ENCODE measurements around the gene F11.
"Not testable (repeated sequence)": the region's sequence is repeated elsewhere in the genome, so short reads cannot be mapped to it uniquely, and the experiment has no call there.

F11 gene

DNA sequence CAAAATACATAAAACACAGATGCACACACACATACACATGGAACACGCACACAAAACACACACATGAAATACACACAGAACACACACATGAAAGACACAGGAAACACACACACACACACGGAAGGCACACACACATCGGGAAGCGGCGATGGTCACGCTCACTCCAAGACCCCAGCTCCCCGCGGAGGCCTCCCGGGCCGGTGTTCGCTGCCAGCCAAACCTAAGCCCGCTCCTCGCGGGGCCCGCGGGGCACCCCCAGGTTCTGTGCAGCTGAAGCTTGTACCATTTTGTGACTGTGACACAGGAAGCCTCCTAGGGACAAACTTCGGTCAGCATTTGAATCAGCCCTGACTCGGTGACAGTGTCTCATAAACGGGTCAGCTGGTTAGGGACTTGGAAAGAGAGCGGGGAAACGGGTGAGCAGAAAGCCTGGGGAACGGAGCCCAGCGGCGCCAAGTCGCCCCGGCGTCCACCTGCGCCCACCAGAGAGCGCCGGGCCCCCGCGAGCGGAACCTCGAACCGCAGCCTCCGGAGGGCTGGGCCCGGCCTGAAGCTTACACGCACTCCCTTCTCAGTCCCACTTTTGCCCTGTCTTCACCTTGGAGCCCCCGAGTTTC is 32.1 kb downstream of the F11 start:
- DNase-seq (ENCODE audit: low spot score): no peak

DNA sequence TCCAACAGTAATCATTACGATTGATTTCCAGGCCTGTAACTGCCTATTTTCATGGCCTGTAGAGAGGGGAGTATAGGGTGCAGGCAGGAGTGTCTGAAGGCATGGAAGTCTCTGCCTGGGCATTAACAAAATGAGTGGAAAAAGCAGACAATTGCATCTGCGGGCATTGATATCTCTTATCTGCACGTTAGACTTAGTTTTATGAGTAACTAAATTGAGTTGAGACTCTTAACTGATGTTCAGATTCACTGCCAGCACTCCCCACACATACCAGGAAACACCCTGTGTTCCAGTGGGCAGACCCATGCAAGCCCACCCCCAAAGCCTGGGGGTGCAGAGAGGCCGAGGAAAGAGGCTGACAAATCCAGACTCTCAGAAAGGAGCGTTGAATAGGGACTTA is 33.3 kb downstream of the F11 start:
- DNase-seq (ENCODE audit: low spot score): no peak

- no peak for DNase-seq (ENCODE audit: low spot score)
Measured at GRCh38 chr4:186300659-186301390, 34.8 kb downstream of the F11 start.

GRCh38 chr4:186304216-186304615 is 38.2 kb downstream of the F11 start:
- DNase-seq (ENCODE audit: low spot score): no peak

GRCh38 chr4:186304866-186305505 is 39.0 kb downstream of the F11 start:
- DNase-seq (ENCODE audit: low spot score): no peak

GRCh38 chr4:186307497-186307896 is 41.5 kb downstream of the F11 start:
- DNase-seq (ENCODE audit: low spot score): no peak

- DNase-seq (ENCODE audit: low spot score): no peak
Measured at GRCh38 chr4:186307916-186308315, 41.9 kb downstream of the F11 start.

DNA sequence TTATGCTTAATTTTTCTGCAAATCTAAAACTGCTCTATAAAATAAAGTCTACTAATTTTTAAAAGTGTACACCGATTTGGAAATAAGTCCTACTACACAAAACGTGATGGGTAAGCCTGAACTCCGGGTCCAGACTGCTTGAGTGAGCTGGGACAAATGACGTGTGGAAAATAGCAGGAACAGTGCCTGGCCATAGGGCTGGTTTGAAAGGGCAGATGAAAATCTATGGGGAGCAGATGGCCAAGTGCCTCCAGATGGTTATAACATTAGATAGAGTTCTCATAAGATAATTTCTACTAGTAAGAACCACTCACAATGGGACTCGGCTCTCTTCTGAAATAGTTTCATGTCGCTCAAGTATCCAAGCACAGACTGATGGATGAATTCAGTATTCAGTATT is 52.5 kb downstream of the F11 start:
- DNase-seq (ENCODE audit: low spot score): no peak

- not testable (repeated sequence) for DNase-seq (ENCODE audit: low spot score)
Measured at GRCh38 chr4:186324660-186325059, 58.7 kb downstream of the F11 start.

GRCh38 chr4:186326391-186326790 is 60.4 kb downstream of the F11 start:
- DNase-seq (ENCODE audit: low spot score): no peak

DNA sequence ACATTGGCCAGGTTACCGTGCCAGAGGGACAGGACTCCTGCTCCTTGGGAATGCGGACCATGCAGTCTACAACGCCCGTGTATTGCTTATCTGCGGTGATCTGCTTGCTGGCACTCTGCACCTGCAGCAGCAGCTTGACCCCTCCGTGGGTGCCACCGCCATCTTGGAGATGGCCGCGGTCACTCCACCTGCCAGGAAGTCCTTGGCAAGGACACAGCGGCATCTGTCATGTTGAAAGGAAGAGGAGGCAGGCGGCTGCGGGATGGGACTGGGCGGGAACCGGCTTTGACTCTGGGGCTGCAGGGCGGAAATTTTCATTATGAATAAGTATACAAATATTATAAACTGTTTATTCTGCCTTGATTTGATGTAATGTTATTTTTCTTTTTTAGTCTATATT is 63.4 kb downstream of the F11 start:
- no peak for DNase-seq (ENCODE audit: low spot score)

- no peak for DNase-seq (ENCODE audit: low spot score)
Measured at GRCh38 chr4:186330368-186330767, 64.4 kb downstream of the F11 start.

- no peak for DNase-seq (ENCODE audit: low spot score)
Measured at GRCh38 chr4:186335793-186336192, 69.8 kb downstream of the F11 start.

Data from RKO (cell line).